HEK293 (cell line): ENCODE measurements around the gene KRTAP12-4.

ENCODE experiments used
- CTCF ChIP-seq: fragments of 450-650 bp; formaldehyde crosslinking; IDR thresholded peaks from 2 replicates; pipeline ENCODE4 v1.5.1; 2016; ENCODE audit warnings: missing biosample characterization, missing genetic modification characterization
- ELK4 ChIP-seq: IDR thresholded peaks from 2 replicates; pipeline ENCODE4 v1.6.1; 2011; ENCODE audit warnings: mild to moderate bottlenecking, low read depth, low read length, borderline replicate concordance
- GLIS1 ChIP-seq: fragments of 450-650 bp; formaldehyde crosslinking; IDR thresholded peaks from 2 replicates; pipeline ENCODE4 v1.5.1; 2016; ENCODE audit warnings: missing biosample characterization, missing genetic modification characterization
- KLF17 ChIP-seq: fragments of 450-650 bp; formaldehyde crosslinking; IDR thresholded peaks from 2 replicates; pipeline ENCODE4 v1.5.1; 2016; ENCODE audit warnings: missing biosample characterization, missing genetic modification characterization
- KLF8 ChIP-seq: fragments of 450-650 bp; formaldehyde crosslinking; IDR thresholded peaks from 2 replicates; pipeline ENCODE4 v1.5.1; 2016; ENCODE audit warnings: missing biosample characterization, missing genetic modification characterization
- OVOL3 ChIP-seq: fragments of 450-650 bp; formaldehyde crosslinking; IDR thresholded peaks from 2 replicates; pipeline ENCODE4 v1.5.1; 2016; ENCODE audit warnings: missing biosample characterization, missing genetic modification characterization
- REST ChIP-seq: fragments of 450-650 bp; formaldehyde crosslinking; IDR thresholded peaks from 2 replicates; pipeline ENCODE4 v1.5.1; 2016; ENCODE audit warnings: missing biosample characterization, missing genetic modification characterization
- TCF7L2 ChIP-seq: IDR thresholded peaks from 2 replicates; pipeline ENCODE4 v1.6.1; 2011; ENCODE audit warnings: low read depth, mild to moderate bottlenecking, inconsistent platforms, low read length, moderate library complexity, borderline replicate concordance
- ZNF19 ChIP-seq: fragments of 450-650 bp; formaldehyde crosslinking; IDR thresholded peaks from 2 replicates; pipeline ENCODE4; 2016; ENCODE audit warnings: missing biosample characterization, missing genetic modification characterization, low read depth
- ZNF23 ChIP-seq: fragments of 450-650 bp; formaldehyde crosslinking; IDR thresholded peaks from 2 replicates; pipeline ENCODE4 v1.5.1; 2016; ENCODE audit warnings: missing biosample characterization, missing genetic modification characterization, borderline replicate concordance
- ZNF624 ChIP-seq: fragments of 450-650 bp; formaldehyde crosslinking; IDR thresholded peaks from 2 replicates; pipeline ENCODE4 v1.5.1; 2017; ENCODE audit warnings: missing biosample characterization, missing genetic modification characterization
- ZNF670 ChIP-seq: fragments of 450-650 bp; formaldehyde crosslinking; IDR thresholded peaks from 2 replicates; pipeline ENCODE4 v1.5.1; 2016; ENCODE audit warnings: missing biosample characterization, missing genetic modification characterization, low read depth
- ZNF768 ChIP-seq: fragments of 450-650 bp; formaldehyde crosslinking; IDR thresholded peaks from 2 replicates; pipeline ENCODE4 v1.5.1; 2018; ENCODE audit warnings: missing biosample characterization, mild to moderate bottlenecking, missing genetic modification characterization

GRCh38 chr21:44656868-44657267 is 2.4 kb upstream of the KRTAP12-4 start:
- TF ChIP-seq CTCF (tag by site-specific recombination) (no peak), KLF8 (no peak), KLF17 (tag by site-specific recombination) (no peak), ZNF670 (no peak), ELK4 (no peak), ZNF624 (tag by site-specific recombination) (no peak), ZNF23 (tag by site-specific recombination) (no peak), ZNF768 (no peak), OVOL3 (no peak), GLIS1 (no peak), TCF7L2 (no peak), ZNF19 (tag by site-specific recombination) (no peak), REST (no peak)
